Stimulated activated CD4-positive, alpha-beta T cell treated with anti-CD3 and anti-CD28 coated beads, Interleukin-15, amount 100 ng/mL, for 48 hours (primary cell): ENCODE results near the gene STXBP4.

Experiments
- DNase-seq, 2 donors: peaks; one replicate each; pipeline ENCODE4 v3.0.0-alpha.2; 2020; ENCODE audit warnings: low read depth in 2 of 2

STXBP4 gene

GRCh38 chr17:54971147-54971546 is 2.6 kb downstream of the STXBP4 start:
- DNase-seq, result no peak

GRCh38 chr17:54971901-54972300 is 3.3 kb downstream of the STXBP4 start:
- no peak for DNase-seq

- no peak for DNase-seq
Observed at GRCh38 chr17:54972406-54973138, 4.0 kb downstream of the STXBP4 start.

GRCh38 chr17:54974759-54975158 is 6.2 kb downstream of the STXBP4 start:
- DNase-seq, result no peak

GRCh38 chr17:54976316-54976715 is 7.8 kb downstream of the STXBP4 start:
- DNase-seq, result no peak

GRCh38 chr17:54977744-54978143 is 9.2 kb downstream of the STXBP4 start:
- no peak for DNase-seq

- no peak for DNase-seq
Observed at GRCh38 chr17:54979657-54980056, 11.1 kb downstream of the STXBP4 start.

GRCh38 chr17:54980375-54980774 is 11.8 kb downstream of the STXBP4 start:
- DNase-seq, result no peak

GRCh38 chr17:54982399-54982798 is 13.8 kb downstream of the STXBP4 start:
- no peak for DNase-seq

GRCh38 chr17:54983260-54983659 is 14.7 kb downstream of the STXBP4 start:
- no peak for DNase-seq

- DNase-seq, result no peak
Observed at GRCh38 chr17:54985476-54985875, 16.9 kb downstream of the STXBP4 start.

- no peak for DNase-seq
Observed at GRCh38 chr17:54990118-54990517, 21.6 kb downstream of the STXBP4 start.

- no peak for DNase-seq
Observed at GRCh38 chr17:54991567-54991966, 23.0 kb downstream of the STXBP4 start.

- DNase-seq, result no peak
Observed at GRCh38 chr17:54992797-54993639, 24.5 kb downstream of the STXBP4 start.

- no peak for DNase-seq
Observed at GRCh38 chr17:54996441-54996840, 27.9 kb downstream of the STXBP4 start.

- no peak for DNase-seq
Observed at GRCh38 chr17:55002458-55002857, 33.9 kb downstream of the STXBP4 start.

GRCh38 chr17:55004484-55004883 is 35.9 kb downstream of the STXBP4 start:
- no peak for DNase-seq

- no peak for DNase-seq
Observed at GRCh38 chr17:55005520-55005919, 37.0 kb downstream of the STXBP4 start.

GRCh38 chr17:55023626-55024025 is 55.1 kb downstream of the STXBP4 start:
- no peak for DNase-seq

GRCh38 chr17:55037828-55038227 is 69.3 kb downstream of the STXBP4 start:
- no peak for DNase-seq

GRCh38 chr17:55038291-55038690 is 69.7 kb downstream of the STXBP4 start:
- DNase-seq, result no peak

- DNase-seq, result no peak
Observed at GRCh38 chr17:55040611-55041010, 72.0 kb downstream of the STXBP4 start.

- no peak for DNase-seq
Observed at GRCh38 chr17:55053855-55054254, 85.3 kb downstream of the STXBP4 start.
